ENCODE results near the gene SCAP. TPM values are rescaled to one million over a fixed set of nuclear protein-coding genes. Genes with fewer than 3 reads are reported as not detected.

The SCAP gene
- total RNA-seq, 2 donors from 2014 or later = 103 to 105 TPM

DNA sequence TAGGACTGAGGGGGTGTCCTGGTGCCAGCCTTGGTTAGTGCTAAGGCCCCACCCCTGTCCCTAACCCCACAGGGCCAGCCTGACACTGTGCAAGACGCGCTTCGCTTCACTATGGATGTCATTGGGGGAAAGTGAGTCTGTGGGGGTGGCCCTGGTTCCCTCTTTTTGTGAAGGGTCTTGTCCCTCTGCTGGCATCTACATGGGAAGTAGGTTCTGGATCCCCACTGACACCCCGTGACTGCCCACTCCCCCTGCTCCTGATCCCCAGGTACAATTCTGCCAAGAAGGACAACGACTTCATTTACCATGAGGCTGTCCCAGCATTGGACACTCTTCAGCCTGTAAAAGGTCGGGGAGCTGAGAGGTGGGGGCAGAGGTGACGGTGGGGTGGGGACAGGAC, 68.5 kb downstream of the SCAP start:
- H3K27me3 ChIP-seq (ENCODE audit: control insufficient read depth, insufficient read depth, low read length, poor library complexity, severe bottlenecking) = no peaks in the 10 kb centered on the region
- peaks cover 32% of the 10 kb centered on the region for H3K36me3 Mint-ChIP-seq (ENCODE audit: low read depth)
- H3K27ac ChIP-seq (ENCODE audit: low read depth, low read length) = no peak overlapping the region
- TF ChIP-seq, protein P1, sequence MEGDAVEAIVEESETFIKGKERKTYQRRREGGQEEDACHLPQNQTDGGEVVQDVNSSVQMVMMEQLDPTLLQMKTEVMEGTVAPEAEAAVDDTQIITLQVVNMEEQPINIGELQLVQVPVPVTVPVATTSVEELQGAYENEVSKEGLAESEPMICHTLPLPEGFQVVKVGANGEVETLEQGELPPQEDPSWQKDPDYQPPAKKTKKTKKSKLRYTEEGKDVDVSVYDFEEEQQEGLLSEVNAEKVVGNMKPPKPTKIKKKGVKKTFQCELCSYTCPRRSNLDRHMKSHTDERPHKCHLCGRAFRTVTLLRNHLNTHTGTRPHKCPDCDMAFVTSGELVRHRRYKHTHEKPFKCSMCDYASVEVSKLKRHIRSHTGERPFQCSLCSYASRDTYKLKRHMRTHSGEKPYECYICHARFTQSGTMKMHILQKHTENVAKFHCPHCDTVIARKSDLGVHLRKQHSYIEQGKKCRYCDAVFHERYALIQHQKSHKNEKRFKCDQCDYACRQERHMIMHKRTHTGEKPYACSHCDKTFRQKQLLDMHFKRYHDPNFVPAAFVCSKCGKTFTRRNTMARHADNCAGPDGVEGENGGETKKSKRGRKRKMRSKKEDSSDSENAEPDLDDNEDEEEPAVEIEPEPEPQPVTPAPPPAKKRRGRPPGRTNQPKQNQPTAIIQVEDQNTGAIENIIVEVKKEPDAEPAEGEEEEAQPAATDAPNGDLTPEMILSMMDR (conservative IDR thresholded peaks at IDR 0.05) = no peak
- no peak overlapping the region for H3K4me3 Mint-ChIP-seq
- H3K9ac ChIP-seq (ENCODE audit: extremely low read depth, low read length, poor library complexity, severe bottlenecking) = no peak overlapping the region
- peaks cover 6% of the 10 kb centered on the region for H3K4me1 ChIP-seq (ENCODE audit: control insufficient read depth, insufficient read depth, low read length)
- no peaks in the 10 kb centered on the region for H3K9me3 ChIP-seq (ENCODE audit: control insufficient read depth, low read length)
- H3K4me3 ChIP-seq (ENCODE audit: low read length) = no peak overlapping the region
- no peaks in the 10 kb centered on the region for H3K27me3 Mint-ChIP-seq (ENCODE audit: insufficient read depth)
- no peaks in the 10 kb centered on the region for H3K4me1 Mint-ChIP-seq
- 95% methylated on average over 7 of the region's 7 CpGs; no CpG with 5 or more reads in 1 of the 2 experiments for WGBS, 2 experiments (ENCODE audit: insufficient coverage in 1 of 2, insufficient read length in 1 of 2)
- peaks cover 40% of the 10 kb centered on the region for H3K36me3 ChIP-seq (ENCODE audit: control insufficient read depth, insufficient read depth, low read length)
- no peak for DNase-seq
- no peak overlapping the region for H3K27ac Mint-ChIP-seq
- no peaks in the 10 kb centered on the region for H3K9me3 Mint-ChIP-seq

GRCh38 chr3:47406762-47407149, 69.0 kb downstream of the SCAP start:
- WGBS, 2 experiments (ENCODE audit: insufficient coverage in 1 of 2, insufficient read length in 1 of 2) = 87 to 93% methylated on average over 6 to 9 of the region's 9 CpGs
- Mint-ChIP-seq H3K27ac (no peak overlapping the region), H3K4me3 (no peak overlapping the region), H3K9me3 (no peaks in the 10 kb centered on the region), H3K36me3 (ENCODE audit: low read depth) (peaks cover 31% of the 10 kb centered on the region), H3K4me1 (no peaks in the 10 kb centered on the region), H3K27me3 (ENCODE audit: insufficient read depth) (no peaks in the 10 kb centered on the region)
- Histone ChIP-seq H3K4me1 (ENCODE audit: control insufficient read depth, insufficient read depth, low read length) (peaks cover 6% of the 10 kb centered on the region), H3K27me3 (ENCODE audit: control insufficient read depth, insufficient read depth, low read length, poor library complexity, severe bottlenecking) (no peaks in the 10 kb centered on the region), H3K36me3 (ENCODE audit: control insufficient read depth, insufficient read depth, low read length) (peaks cover 40% of the 10 kb centered on the region), H3K9ac (ENCODE audit: extremely low read depth, low read length, poor library complexity, severe bottlenecking) (no peak overlapping the region), H3K4me3 (ENCODE audit: low read length) (no peak overlapping the region), H3K27ac (ENCODE audit: low read depth, low read length) (no peak overlapping the region), H3K9me3 (ENCODE audit: control insufficient read depth, low read length) (no peaks in the 10 kb centered on the region)
- no peak for DNase-seq
- TF ChIP-seq, protein P1 (conservative IDR thresholded peaks at IDR 0.05) = peak; percentile 57

GRCh38 chr3:47405820-47406761, 69.7 kb downstream of the SCAP start:
- Histone ChIP-seq H3K36me3 (ENCODE audit: control insufficient read depth, insufficient read depth, low read length) (peaks cover 40% of the 10 kb centered on the region), H3K4me3 (ENCODE audit: low read length) (no peak overlapping the region), H3K4me1 (ENCODE audit: control insufficient read depth, insufficient read depth, low read length) (peaks cover 6% of the 10 kb centered on the region), H3K9me3 (ENCODE audit: control insufficient read depth, low read length) (no peaks in the 10 kb centered on the region), H3K27ac (ENCODE audit: low read depth, low read length) (no peak overlapping the region), H3K9ac (ENCODE audit: extremely low read depth, low read length, poor library complexity, severe bottlenecking) (no peak overlapping the region), H3K27me3 (ENCODE audit: control insufficient read depth, insufficient read depth, low read length, poor library complexity, severe bottlenecking) (no peaks in the 10 kb centered on the region)
- no peak for DNase-seq
- Mint-ChIP-seq H3K4me3 (no peak overlapping the region), H3K4me1 (no peaks in the 10 kb centered on the region), H3K27me3 (ENCODE audit: insufficient read depth) (no peaks in the 10 kb centered on the region), H3K9me3 (no peaks in the 10 kb centered on the region), H3K27ac (no peak overlapping the region), H3K36me3 (ENCODE audit: low read depth) (peaks cover 31% of the 10 kb centered on the region)
- TF ChIP-seq, protein P1 (conservative IDR thresholded peaks at IDR 0.05) = no peak
- 94 to 97% methylated on average over 25 to 30 of the region's 31 CpGs for WGBS, 2 experiments (ENCODE audit: insufficient coverage in 1 of 2, insufficient read length in 1 of 2)

Data from endodermal cell (in vitro differentiated cells).